Endothelial cell of umbilical vein (primary cell): ENCODE data around the gene PNLDC1. TPM values are rescaled to one million over a fixed set of nuclear protein-coding genes. Genes with fewer than 3 reads are reported as not detected.

ENCODE experiments used
- BruUV-seq: library from RNA; stranded (reverse); fragments of 400-500 nt; replicated peaks from 2 replicates; lab custom pipeline; 2021; lab: Mats Ljungman, UMichigan
- CTCF ChIA-PET: fragments of 300-600, 350-600 bp; sonication (Branson Sonifier 250); formaldehyde crosslinking; loops from one replicate; lab custom pipeline; 2021; ENCODE audit warnings: antibody characterized with exemption, inconsistent platforms; lab: Charles Lee
- POLR2A ChIA-PET: fragments of 300-600, 350-600 bp; sonication (Branson Sonifier 250); formaldehyde crosslinking; loops from one replicate; lab custom pipeline; 2021; ENCODE audit warnings: antibody characterized with exemption, inconsistent platforms; lab: Charles Lee
- DNase-seq: peaks from one replicate; pipeline ENCODE4 v3.0.0-alpha.2; 2011; ENCODE audit warnings: low read depth, low spot score
- FAIRE-seq: peaks from 2 replicates; lab custom pipeline; 2011; peaks lifted over from hg19 to GRCh38; lab: Jason Lieb, UNC
- H2AFZ ChIP-seq: 2 replicates; pipeline ENCODE4 v1.6.0; 2012; ENCODE audit warnings: low read depth, low read length, control low read depth, inconsistent platforms
- H3K27ac ChIP-seq: 2 replicates; pipeline ENCODE4 v1.5.1; 2011; ENCODE audit warnings: low read depth, mild to moderate bottlenecking, control low read depth, low read length, moderate library complexity; ENCODE audit not compliant: insufficient read depth
- H3K27me3 ChIP-seq, 2 experiments: 2 replicates each; pipeline versions ENCODE4 v1.6.0 to v1.6.1; 2011; ENCODE audit warnings: low read length in 2 of 2, mixed read lengths in 1 of 2; ENCODE audit not compliant: control insufficient read depth in 2 of 2, insufficient read depth in 2 of 2
- H3K36me3 ChIP-seq, 2 experiments: 2 replicates in 1 of 2; 3 replicates in 1 of 2; pipeline ENCODE4 v1.5.1; 2011; ENCODE audit warnings: low read length in 2 of 2, mild to moderate bottlenecking in 1 of 2, moderate library complexity in 1 of 2; ENCODE audit not compliant: control insufficient read depth in 2 of 2, insufficient read depth in 2 of 2; ENCODE audit errors: extremely low read depth in 1 of 2
- H3K4me1 ChIP-seq: 3 replicates; pipeline ENCODE4 v1.5.1; 2011; ENCODE audit warnings: mild to moderate bottlenecking, low read length; ENCODE audit not compliant: control insufficient read depth, insufficient read depth; ENCODE audit errors: extremely low read depth
- H3K4me2 ChIP-seq: 2 replicates; pipeline ENCODE4 v1.6.1; 2011; ENCODE audit warnings: low read length, control low read depth, mixed read lengths; ENCODE audit not compliant: insufficient read depth
- H3K4me3 ChIP-seq, 3 experiments: fragments of 200-600 bp in 1 of 3; sonication (generic), shearing (Covaris generic) in 1 of 3; replicated peaks in 1 of 3; 2 replicates each; pipeline ENCODE4 v1.5.1; 2011 to 2016; ENCODE audit warnings: control low read depth in 3 of 3, low read length in 3 of 3, mild to moderate bottlenecking in 2 of 3, inconsistent platforms in 1 of 3, low read depth in 1 of 3, moderate library complexity in 1 of 3; ENCODE audit not compliant: insufficient read depth in 1 of 3
- H3K79me2 ChIP-seq: 2 replicates; pipeline ENCODE4 v1.6.0; 2012; ENCODE audit warnings: low read length, inconsistent platforms; ENCODE audit not compliant: control insufficient read depth, insufficient read depth
- H3K9ac ChIP-seq: replicated peaks from 2 replicates; pipeline ENCODE3; 2011; ENCODE audit warnings: low read length, control low read depth; ENCODE audit not compliant: insufficient read depth; ENCODE audit errors: extremely low read depth
- H3K9me1 ChIP-seq: replicated peaks from 3 replicates; pipeline ENCODE4 v1.6.0; 2011; ENCODE audit warnings: mild to moderate bottlenecking, low read length; ENCODE audit not compliant: control insufficient read depth, insufficient read depth; ENCODE audit errors: extremely low read depth
- H3K9me3 ChIP-seq: replicated peaks from 2 replicates; pipeline ENCODE4 v1.5.1; 2012; ENCODE audit warnings: low read length, inconsistent platforms; ENCODE audit not compliant: control insufficient read depth, insufficient read depth
- H4K20me1 ChIP-seq: replicated peaks from 2 replicates; pipeline ENCODE3; 2011; ENCODE audit warnings: mild to moderate bottlenecking, low read length; ENCODE audit not compliant: control insufficient read depth, insufficient read depth; ENCODE audit errors: extremely low read depth
- CTCF ChIP-seq, 2 donors: IDR thresholded peaks; 1 replicate in 1 of 2; 2 replicates in 1 of 2; pipeline ENCODE4 v1.5.1; 2011; ENCODE audit warnings: low read length in 2 of 2, mild to moderate bottlenecking in 2 of 2, moderate library complexity in 2 of 2, control low read depth in 1 of 2, inconsistent platforms in 1 of 2, low read depth in 1 of 2; ENCODE audit not compliant: insufficient read depth in 1 of 2; ENCODE audit errors: extremely low read depth in 1 of 2
- EZH2 ChIP-seq: IDR thresholded peaks from 2 replicates; pipeline ENCODE4 v1.6.1; 2012; ENCODE audit warnings: borderline replicate concordance, low read depth, mild to moderate bottlenecking, moderate library complexity, low read length, inconsistent platforms; ENCODE audit not compliant: severe bottlenecking
- FOS ChIP-seq: IDR thresholded peaks from 2 replicates; pipeline ENCODE4 v1.6.1; 2011; ENCODE audit warnings: mild to moderate bottlenecking, low read length, moderate library complexity, borderline replicate concordance; ENCODE audit not compliant: insufficient read depth
- GATA2 ChIP-seq: IDR thresholded peaks from 2 replicates; pipeline ENCODE4 v1.7.0; 2011; ENCODE audit warnings: low read depth, mild to moderate bottlenecking, moderate library complexity, mixed read lengths, low read length; ENCODE audit not compliant: insufficient read length, insufficient read depth
- JUN ChIP-seq: IDR thresholded peaks from 2 replicates; pipeline ENCODE4 v1.6.1; 2011; ENCODE audit warnings: borderline replicate concordance, low read depth; ENCODE audit not compliant: insufficient read length, insufficient read depth
- MAX ChIP-seq: IDR thresholded peaks from 2 replicates; pipeline ENCODE4 v1.6.1; 2011; ENCODE audit not compliant: insufficient read depth, insufficient read length
- MYC ChIP-seq: IDR thresholded peaks from one replicate; pipeline ENCODE4 v1.6.1; 2011; ENCODE audit warnings: mild to moderate bottlenecking, low read depth, low read length
- POLR2A ChIP-seq: IDR thresholded peaks from 2 replicates; pipeline ENCODE4 v1.6.1; 2012; ENCODE audit warnings: low read depth, mild to moderate bottlenecking, control low read depth, low read length
- POLR2AphosphoS5 ChIP-seq: IDR thresholded peaks from 2 replicates; pipeline ENCODE4 v1.6.1; 2012; ENCODE audit warnings: low read depth, mild to moderate bottlenecking, control low read depth, low read length, moderate library complexity; ENCODE audit not compliant: insufficient read depth
- dilution Hi-C: fragments of 300-500 bp; cut with MboI; formaldehyde crosslinking; loops from one replicate; pipeline ENCODE4 v1.15.0; 2019; ENCODE audit warnings: low sequenced_read_pairs; ENCODE audit not compliant: extremely low pct_ligation_motif_present
- intact Hi-C: fragments of 100-400 bp; cut with micrococcal nuclease; formaldehyde crosslinking; loops from one replicate; pipeline ENCODE4 v1.10.0; 2022
- polyA plus RNA-seq, 4 experiments: library from polyadenylated mRNA; depleted of rRNA in 3 of 4; stranded (reverse) in 3 of 4; unstranded in 1 of 4; fragments of >200 nt; gene quantifications; 2 replicates each; pipeline versions ENCODE4 v1.2.1 to v1.2.3, GENCODE V29; 2011 to 2012; ENCODE audit warnings: missing spikeins in 1 of 4
- total RNA-seq: library from RNA; stranded (reverse); gene quantifications from 2 replicates; pipeline ENCODE4 v1.2.3, GENCODE V29; 2021

PNLDC1 gene
- total and polyA plus RNA-seq, 2 donors (not counting 3 experiments of a cell fraction or from before 2014, with no cell fraction given) = not detected

GRCh38 chr6:159853754-159854153 lies 53.7 kb downstream of the PNLDC1 start:
- dilution Hi-C loops = no loop called here
- CTCF ChIA-PET = interaction anchor here (0.9 to 1.7 kb wide), 3 partner anchors 10 to 679 kb away, joined by 3 to 4 read pairs (median 3); no protein-coding TSS in a partner anchor

More at GRCh38 chr6:159853754-159854153, 53.7 kb downstream of the PNLDC1 start:
- H3K9me3 ChIP-seq = no peaks in the 10 kb centered on the region
- no peak overlapping the region for H3K4me2 ChIP-seq
- no TSS peak for BruUV-seq
- no peak overlapping the region for H2AFZ ChIP-seq
- no peaks in the 10 kb centered on the region for H3K4me1 ChIP-seq
- H4K20me1 ChIP-seq = no peaks in the 10 kb centered on the region
- H3K27me3 ChIP-seq = no peaks in the 10 kb centered on the region
- H3K36me3 ChIP-seq = no peaks in the 10 kb centered on the region
- no peaks in the 10 kb centered on the region for H3K9me1 ChIP-seq
- no peaks in the 10 kb centered on the region for H3K79me2 ChIP-seq
- DNase-seq (no peak), FAIRE-seq (no peak)
- H3K4me3 ChIP-seq = no peak overlapping the region
- no peak overlapping the region for H3K27ac ChIP-seq
- no peak for TF ChIP-seq POLR2A
- TF ChIP-seq GATA2 = no peak
- TF ChIP-seq CTCF (IDR thresholded peaks at IDR 0.05; ENCODE audit: extremely low read depth in 1 of 2, insufficient read depth in 1 of 2, low read depth in 1 of 2, low read length in 2 of 2) = no peak
- no peak for TF ChIP-seq JUN
- TF ChIP-seq MAX = no peak
- no peak for TF ChIP-seq EZH2
- no peak for TF ChIP-seq POLR2AphosphoS5
- no peak for TF ChIP-seq MYC
- TF ChIP-seq FOS = no peak
- no peak overlapping the region for H3K9ac ChIP-seq
- intact Hi-C loops = loop anchor here (2.0 to 10.0 kb wide), 2 partner anchors 161 to 679 kb away; partner anchors contain the start of gene SOD2
- POLR2A ChIA-PET = no interaction called here
